Measurements from ENCODE around the gene SH3TC1. TPM values are rescaled to one million over a fixed set of nuclear protein-coding genes. Genes with fewer than 3 reads are reported as not detected.

SH3TC1 gene
- total and polyA plus RNA-seq, 2 donors from 2014 or later, result 43.1 to 127 TPM

GRCh38 chr4:8262637-8263322 is 63.7 kb downstream of the SH3TC1 start:
- H3K4me1 ChIP-seq (ENCODE audit: control insufficient read depth in 2 of 3, insufficient read depth in 2 of 3, low read depth in 1 of 3, low read length in 3 of 3), result no peaks in the 10 kb centered on the region
- intact Hi-C loops (cut with DNase I), result loop anchor here (10.0 kb wide), 1 partner anchor 132 kb away; no protein-coding TSS in a partner anchor
- H3K36me3 ChIP-seq (ENCODE audit: control insufficient read depth in 2 of 3, insufficient read depth in 3 of 3, low read length in 3 of 3), result no peaks in the 10 kb centered on the region
- FAIRE-seq (no peak), DNase-seq (no peak)
- no peak overlapping the region for H3K27ac ChIP-seq (ENCODE audit: low read depth in 2 of 2, low read length in 2 of 2)
- no peak overlapping the region for H3K4me3 ChIP-seq (ENCODE audit: low read length in 3 of 3)
- H3K9ac ChIP-seq (ENCODE audit: low read length in 3 of 3), result no peak overlapping the region
- H3K9me3 ChIP-seq (ENCODE audit: control insufficient read depth in 2 of 3, insufficient read depth in 1 of 3, low read length in 3 of 3), result no peaks in the 10 kb centered on the region
- H3K27me3 ChIP-seq (ENCODE audit: control insufficient read depth, insufficient read depth, low read length), result no peaks in the 10 kb centered on the region
- no peak for TF ChIP-seq CTCF (IDR thresholded peaks at IDR 0.05; ENCODE audit: borderline replicate concordance, extremely low read depth, insufficient read depth)

GRCh38 chr4:8263397-8263796 is 64.3 kb downstream of the SH3TC1 start:
- DNase-seq (no peak), FAIRE-seq (no peak)
- H3K27ac ChIP-seq (ENCODE audit: low read depth in 2 of 2, low read length in 2 of 2), result no peak overlapping the region

GRCh38 chr4:8264106-8264505 is 65.0 kb downstream of the SH3TC1 start:
- Histone ChIP-seq H3K4me1 (ENCODE audit: control insufficient read depth in 2 of 3, insufficient read depth in 2 of 3, low read depth in 1 of 3, low read length in 3 of 3) (no peaks in the 10 kb centered on the region), H3K9me3 (ENCODE audit: control insufficient read depth in 2 of 3, insufficient read depth in 1 of 3, low read length in 3 of 3) (no peaks in the 10 kb centered on the region), H3K27me3 (ENCODE audit: control insufficient read depth, insufficient read depth, low read length) (no peaks in the 10 kb centered on the region), H3K27ac (ENCODE audit: low read depth in 2 of 2, low read length in 2 of 2) (no peak overlapping the region), H3K36me3 (ENCODE audit: control insufficient read depth in 2 of 3, insufficient read depth in 3 of 3, low read length in 3 of 3) (no peaks in the 10 kb centered on the region), H3K4me3 (ENCODE audit: low read length in 3 of 3) (no peak overlapping the region), H3K9ac (ENCODE audit: low read length in 3 of 3) (no peak overlapping the region)
- intact Hi-C loops (cut with DNase I), result loop anchor here (10.0 kb wide), 1 partner anchor 131 kb away; no protein-coding TSS in a partner anchor
- TF ChIP-seq CTCF (IDR thresholded peaks at IDR 0.05; ENCODE audit: borderline replicate concordance, extremely low read depth, insufficient read depth), result no peak
- FAIRE-seq, result no peak
- DNase-seq, result no peak

More at GRCh38 chr4:8263397-8263796, 64.3 kb downstream of the SH3TC1 start:
- TF ChIP-seq CTCF (IDR thresholded peaks at IDR 0.05; ENCODE audit: borderline replicate concordance, extremely low read depth, insufficient read depth), result no peak
- Histone ChIP-seq H3K4me3 (ENCODE audit: low read length in 3 of 3) (no peak overlapping the region), H3K9ac (ENCODE audit: low read length in 3 of 3) (no peak overlapping the region), H3K27me3 (ENCODE audit: control insufficient read depth, insufficient read depth, low read length) (no peaks in the 10 kb centered on the region), H3K9me3 (ENCODE audit: control insufficient read depth in 2 of 3, insufficient read depth in 1 of 3, low read length in 3 of 3) (no peaks in the 10 kb centered on the region), H3K36me3 (ENCODE audit: control insufficient read depth in 2 of 3, insufficient read depth in 3 of 3, low read length in 3 of 3) (no peaks in the 10 kb centered on the region), H3K4me1 (ENCODE audit: control insufficient read depth in 2 of 3, insufficient read depth in 2 of 3, low read depth in 1 of 3, low read length in 3 of 3) (no peaks in the 10 kb centered on the region)
- intact Hi-C loops (cut with DNase I), result loop anchor here (10.0 kb wide), 1 partner anchor 131 kb away; no protein-coding TSS in a partner anchor
